Suprapubic skin (tissue), 4 donors: ENCODE results near the gene ZNF296. TPM values are rescaled to one million over a fixed set of nuclear protein-coding genes. Genes with fewer than 3 reads are reported as not detected.

Experiments used
- DNase-seq, 2 donors: peaks; one replicate each; pipeline ENCODE4 v3.0.0-alpha.2; 2019; ENCODE audit warnings: low spot score in 2 of 2
- H3K27ac ChIP-seq: fragments of 200-600 bp; sonication (generic); one replicate; pipeline ENCODE4 v1.5.1; 2019
- H3K27me3 ChIP-seq: fragments of 200-600 bp; sonication (generic); one replicate; pipeline ENCODE4 v1.5.1; 2019
- H3K36me3 ChIP-seq: fragments of 200-600 bp; sonication (generic); one replicate; pipeline ENCODE4 v1.5.1; 2019
- H3K4me1 ChIP-seq: fragments of 200-600 bp; sonication (generic); one replicate; pipeline ENCODE4 v1.5.1; 2019
- H3K4me3 ChIP-seq: fragments of 200-600 bp; sonication (generic); one replicate; pipeline ENCODE4 v1.5.1; 2019; ENCODE audit warnings: mild to moderate bottlenecking
- H3K9me3 ChIP-seq: fragments of 200-600 bp; sonication (generic); one replicate; pipeline ENCODE4 v1.5.1; 2019
- EP300 ChIP-seq: sonication (generic); formaldehyde crosslinking; IDR thresholded peaks from one replicate; pipeline ENCODE4 v1.6.1; 2017; ENCODE audit warnings: antibody characterized with exemption
- POLR2A ChIP-seq, 2 donors: fragments of 450-650 bp; IDR thresholded peaks; one replicate each; pipeline ENCODE4 v1.6.1; 2017; ENCODE audit warnings: antibody characterized with exemption in 2 of 2, mild to moderate bottlenecking in 2 of 2, moderate library complexity in 2 of 2
- POLR2AphosphoS5 ChIP-seq, 3 donors: sonication (generic); formaldehyde crosslinking; IDR thresholded peaks; one replicate each; pipeline ENCODE4 v1.6.1; 2017; ENCODE audit warnings: antibody characterized with exemption in 3 of 3
- WGBS: methylation state at CpG from one replicate; pipeline ENCODE4 v1.1.5; 2018; 5-methylcytosine and 5-hydroxymethylcytosine counted together
- total RNA-seq, 4 donors: library from RNA; depleted of rRNA; stranded (reverse); fragments of >200 nt; gene quantifications; one replicate each; pipeline ENCODE4 v1.1.0, GENCODE V29; 2016
- TF ChIP-seq, protein P1 (sequence below), 2 donors: fragments of 200-600 bp in 1 of 2; fragments of 450-650 bp in 1 of 2; sonication (generic) in 1 of 2; IDR thresholded peaks; one replicate each; pipeline ENCODE4 v1.5.1; 2016 to 2019; ENCODE audit warnings: antibody characterized with exemption in 2 of 2, mild to moderate bottlenecking in 1 of 2, moderate library complexity in 1 of 2

ZNF296 gene
- 1 to 10 TPM; 4.3 to 5.8 (median 4.9) TPM for total RNA-seq

DNA sequence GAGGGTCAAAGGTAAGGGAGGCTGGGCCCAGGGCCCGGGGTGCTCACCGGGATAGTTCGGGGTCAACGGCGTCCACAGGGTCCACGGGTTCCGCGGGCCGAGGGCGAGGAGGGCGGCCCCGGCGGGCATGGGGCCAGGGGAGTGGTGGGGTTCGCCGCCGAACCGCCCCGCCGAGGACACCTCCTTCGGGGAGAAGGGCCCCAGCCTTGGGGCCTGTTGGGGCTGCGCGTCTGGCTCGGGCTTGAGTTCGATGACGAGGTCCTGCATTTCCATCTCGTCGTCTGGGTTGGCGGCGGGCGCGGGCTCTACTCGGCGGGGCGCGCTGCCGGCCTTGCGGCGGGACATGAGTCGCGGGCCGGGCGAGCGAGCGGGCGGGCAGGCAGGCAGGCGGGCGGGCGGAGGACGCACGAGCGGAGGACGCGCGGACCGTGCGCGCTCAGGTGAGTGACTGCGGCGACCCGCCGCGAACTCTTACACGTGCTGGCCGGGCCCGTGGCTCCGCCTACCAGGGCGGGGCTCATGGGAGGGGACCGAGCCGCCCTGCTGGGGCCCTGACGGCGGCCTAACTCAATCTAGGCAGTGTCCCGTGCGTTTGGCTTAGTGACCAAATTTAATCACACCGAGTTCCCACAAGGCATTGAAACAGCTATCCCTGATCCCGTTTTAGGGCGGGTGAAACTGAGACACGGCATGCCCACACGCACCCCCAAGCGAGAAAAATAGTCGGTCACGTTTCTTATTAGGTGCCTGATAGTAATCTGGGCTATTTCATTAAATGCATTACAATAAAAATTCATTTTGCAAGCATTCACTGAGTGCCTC lies at the start of gene ZNF296:
ZNF296 (minus strand) TSS at position 450 of the 822 bp plus-strand sequence; CDS start at position 345, 105 bp downstream.
- 6% methylated on average over 18 of the region's 81 CpGs for WGBS
- H3K9me3 ChIP-seq, result no peaks in the 10 kb centered on the region
- peak within 1 kb of the TSS; percentile 83 for H3K27ac ChIP-seq
- H3K4me3 ChIP-seq, result peak within 1 kb of the TSS; percentile 68
- no peaks in the 10 kb centered on the region for H3K27me3 ChIP-seq
- no peak for TF ChIP-seq POLR2A (IDR thresholded peaks at IDR 0.05)
- TF ChIP-seq EP300, result no peak
- TF ChIP-seq, protein P1, sequence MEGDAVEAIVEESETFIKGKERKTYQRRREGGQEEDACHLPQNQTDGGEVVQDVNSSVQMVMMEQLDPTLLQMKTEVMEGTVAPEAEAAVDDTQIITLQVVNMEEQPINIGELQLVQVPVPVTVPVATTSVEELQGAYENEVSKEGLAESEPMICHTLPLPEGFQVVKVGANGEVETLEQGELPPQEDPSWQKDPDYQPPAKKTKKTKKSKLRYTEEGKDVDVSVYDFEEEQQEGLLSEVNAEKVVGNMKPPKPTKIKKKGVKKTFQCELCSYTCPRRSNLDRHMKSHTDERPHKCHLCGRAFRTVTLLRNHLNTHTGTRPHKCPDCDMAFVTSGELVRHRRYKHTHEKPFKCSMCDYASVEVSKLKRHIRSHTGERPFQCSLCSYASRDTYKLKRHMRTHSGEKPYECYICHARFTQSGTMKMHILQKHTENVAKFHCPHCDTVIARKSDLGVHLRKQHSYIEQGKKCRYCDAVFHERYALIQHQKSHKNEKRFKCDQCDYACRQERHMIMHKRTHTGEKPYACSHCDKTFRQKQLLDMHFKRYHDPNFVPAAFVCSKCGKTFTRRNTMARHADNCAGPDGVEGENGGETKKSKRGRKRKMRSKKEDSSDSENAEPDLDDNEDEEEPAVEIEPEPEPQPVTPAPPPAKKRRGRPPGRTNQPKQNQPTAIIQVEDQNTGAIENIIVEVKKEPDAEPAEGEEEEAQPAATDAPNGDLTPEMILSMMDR (IDR thresholded peaks at IDR 0.05), result no peak
- TF ChIP-seq POLR2AphosphoS5 (IDR thresholded peaks at IDR 0.05), result peak in 1 of 3 donors; percentile 17
- H3K4me1 ChIP-seq, result peaks cover 70% of the 10 kb centered on the region
- peaks cover 14% of the 10 kb centered on the region for H3K36me3 ChIP-seq
- peak in 1 of 2 donors; percentile 90 for DNase-seq

DNA sequence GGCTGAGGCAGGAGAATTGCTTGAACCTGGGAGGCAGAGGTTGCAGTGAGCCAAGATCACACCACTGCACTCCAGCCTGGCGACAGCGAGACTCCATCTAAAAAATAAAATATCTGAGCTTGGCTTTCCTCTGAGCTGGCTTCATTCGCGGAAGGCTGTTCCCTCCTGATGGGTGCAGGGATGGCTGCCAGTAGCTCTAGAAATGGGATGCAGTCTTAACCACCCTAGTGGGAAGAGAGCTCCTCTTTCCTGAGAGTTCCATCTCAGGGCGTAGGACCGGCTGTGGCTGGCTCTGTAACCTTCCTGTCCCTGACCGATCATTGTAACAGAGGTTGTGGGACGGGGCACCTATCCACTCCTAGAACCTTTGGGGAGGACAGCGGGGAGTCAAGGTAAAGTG lies 49.1 kb upstream of the ZNF296 start:
- Histone ChIP-seq H3K4me3 (no peak overlapping the region), H3K27me3 (no peaks in the 10 kb centered on the region), H3K9me3 (no peaks in the 10 kb centered on the region), H3K4me1 (peaks cover 43% of the 10 kb centered on the region), H3K36me3 (no peaks in the 10 kb centered on the region), H3K27ac (no peak overlapping the region)
- no peak for TF ChIP-seq POLR2A (IDR thresholded peaks at IDR 0.05)
- TF ChIP-seq POLR2AphosphoS5 (IDR thresholded peaks at IDR 0.05), result no peak
- TF ChIP-seq EP300, result no peak
- TF ChIP-seq, protein P1 (IDR thresholded peaks at IDR 0.05), result no peak
- 92% methylated on average over 8 of the region's 9 CpGs for WGBS
- DNase-seq, result no peak

DNA sequence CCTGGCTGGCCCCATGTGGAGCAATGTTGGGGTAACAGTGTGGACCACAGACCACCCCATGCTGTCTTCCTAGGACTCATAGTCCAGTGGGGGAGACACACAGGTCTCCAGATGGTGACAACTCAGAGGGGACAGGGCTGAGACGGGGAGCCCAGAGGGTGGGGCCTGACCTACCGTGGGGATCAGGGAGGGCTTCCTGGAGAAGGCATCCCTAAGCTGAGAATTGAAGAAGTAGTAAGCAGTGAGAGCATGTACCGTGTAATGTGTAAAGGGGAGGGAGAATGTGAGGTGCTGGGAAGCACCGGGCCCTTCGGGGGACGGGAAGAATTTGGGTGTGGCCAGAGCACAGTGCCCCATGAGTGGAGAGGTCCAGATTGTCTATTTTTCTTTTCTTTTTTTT lies 47.7 kb upstream of the ZNF296 start:
- no peaks in the 10 kb centered on the region for H3K27me3 ChIP-seq
- H3K4me1 ChIP-seq, result peaks cover 46% of the 10 kb centered on the region
- H3K27ac ChIP-seq, result no peak overlapping the region
- TF ChIP-seq POLR2AphosphoS5 (IDR thresholded peaks at IDR 0.05), result no peak
- no peak for TF ChIP-seq EP300
- TF ChIP-seq, protein P1 (IDR thresholded peaks at IDR 0.05), result no peak
- no peak for TF ChIP-seq POLR2A (IDR thresholded peaks at IDR 0.05)
- H3K4me3 ChIP-seq, result no peak overlapping the region
- no peaks in the 10 kb centered on the region for H3K36me3 ChIP-seq
- WGBS, result 44% methylated on average over 6 of the region's 6 CpGs
- no peaks in the 10 kb centered on the region for H3K9me3 ChIP-seq
- DNase-seq, result no peak

DNA sequence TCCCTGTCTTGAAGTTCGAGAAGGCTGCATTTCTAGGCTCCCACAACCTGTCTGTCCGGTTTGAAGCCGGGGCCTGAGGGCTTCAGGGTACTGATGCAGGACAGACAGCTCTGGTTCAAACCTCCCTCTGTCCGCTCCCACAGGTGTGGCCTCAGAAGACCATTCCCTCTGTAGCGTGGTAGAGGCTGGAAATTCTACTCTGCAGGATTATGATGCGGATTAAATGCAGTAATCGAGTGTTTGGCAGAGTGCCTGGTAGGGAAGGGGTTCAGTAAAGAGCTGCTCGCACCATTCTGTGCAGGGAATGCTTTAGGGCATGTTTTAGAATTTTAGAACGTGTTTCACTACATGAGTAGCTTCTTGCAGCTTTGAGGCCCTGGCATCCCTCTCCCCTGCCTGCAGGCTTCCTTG lies 47.2 kb upstream of the ZNF296 start:
- TF ChIP-seq POLR2AphosphoS5 (IDR thresholded peaks at IDR 0.05), result no peak
- TF ChIP-seq EP300, result no peak
- TF ChIP-seq, protein P1 (IDR thresholded peaks at IDR 0.05), result no peak
- no peak for TF ChIP-seq POLR2A (IDR thresholded peaks at IDR 0.05)
- Histone ChIP-seq H3K4me1 (peaks cover 52% of the 10 kb centered on the region), H3K27me3 (no peaks in the 10 kb centered on the region), H3K36me3 (no peaks in the 10 kb centered on the region), H3K9me3 (no peaks in the 10 kb centered on the region), H3K27ac (no peak overlapping the region), H3K4me3 (no peak overlapping the region)
- WGBS, result 60% methylated on average over 6 of the region's 9 CpGs
- no peak for DNase-seq

DNA sequence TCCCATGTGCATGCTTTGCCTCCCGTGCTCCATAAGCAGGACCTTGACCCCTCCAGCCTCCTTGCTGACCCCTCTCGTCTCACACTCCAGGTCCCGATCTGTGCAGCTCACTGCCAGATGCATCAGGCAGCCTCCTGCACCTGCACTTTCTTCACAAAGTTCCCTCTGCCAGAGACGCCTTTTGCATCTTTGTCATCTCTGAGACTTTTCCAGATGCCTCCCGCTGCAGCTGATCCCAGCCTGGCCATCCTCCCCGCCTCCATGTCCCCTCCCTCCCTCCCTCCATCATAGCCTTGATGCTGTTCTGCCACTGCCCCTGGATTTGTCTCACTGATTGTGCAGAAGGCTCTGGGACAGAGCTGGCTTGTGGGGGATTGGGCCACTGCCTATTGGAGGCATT lies 46.6 kb upstream of the ZNF296 start:
- H3K4me3 ChIP-seq, result no peak overlapping the region
- WGBS, result 72% methylated on average over 6 of the region's 6 CpGs
- TF ChIP-seq POLR2A (IDR thresholded peaks at IDR 0.05), result no peak
- TF ChIP-seq, protein P1 (IDR thresholded peaks at IDR 0.05), result no peak
- no peak for TF ChIP-seq POLR2AphosphoS5 (IDR thresholded peaks at IDR 0.05)
- no peak for TF ChIP-seq EP300
- DNase-seq, result no peak
- no peak overlapping the region for H3K27ac ChIP-seq
- no peaks in the 10 kb centered on the region for H3K9me3 ChIP-seq
- H3K27me3 ChIP-seq, result no peaks in the 10 kb centered on the region
- H3K4me1 ChIP-seq, result peaks cover 58% of the 10 kb centered on the region
- no peaks in the 10 kb centered on the region for H3K36me3 ChIP-seq
